ENCODE data around the gene ACSM4.

- TF ChIP-seq TEAD4 (IDR thresholded peaks at IDR 0.05; ENCODE audit: low read depth, low read length) (no peak), EGR1 (IDR thresholded peaks at IDR 0.05; ENCODE audit: borderline replicate concordance, low read depth, low read length) (no peak), CTCF (IDR thresholded peaks at IDR 0.05; ENCODE audit: control extremely low read depth in 1 of 3, insufficient read depth in 1 of 3, low read depth in 1 of 3, low read length in 3 of 3) (no peak), POLR2A (IDR thresholded peaks at IDR 0.05; ENCODE audit: control extremely low read depth in 1 of 2, low read depth in 2 of 2, low read length in 2 of 2) (no peak), SP1 (IDR thresholded peaks at IDR 0.05; ENCODE audit: low read depth, low read length) (no peak), CEBPB (IDR thresholded peaks at IDR 0.05; ENCODE audit: low read depth, low read length) (no peak), RFX5 (IDR thresholded peaks at IDR 0.05; ENCODE audit: borderline replicate concordance, low read depth, low read length) (no peak), EP300 (IDR thresholded peaks at IDR 0.05; ENCODE audit: borderline replicate concordance in 1 of 2, low read depth in 2 of 2, low read length in 2 of 2) (no peak), POLR2AphosphoS5 (IDR thresholded peaks at IDR 0.05; ENCODE audit: low read depth, low read length) (no peak), NRF1 (IDR thresholded peaks at IDR 0.05; ENCODE audit: low read depth, low read length) (no peak), TAF1 (IDR thresholded peaks at IDR 0.05; ENCODE audit: low read depth, low read length) (no peak), TAF7 (optimal IDR thresholded peaks at IDR 0.05; ENCODE audit: borderline replicate concordance, low read depth, low read length) (no peak), SIX5 (IDR thresholded peaks at IDR 0.05; ENCODE audit: low read depth, low read length) (no peak), MAX (IDR thresholded peaks at IDR 0.05) (no peak)
Measured at GRCh38 chr12:7327918-7328317, 24.0 kb downstream of the ACSM4 start.

Measured in H1 (cell line).